Upper lobe of left lung (tissue), 6 donors: Measurements from ENCODE around the gene CUEDC2. TPM values are rescaled to one million over a fixed set of nuclear protein-coding genes. Genes with fewer than 3 reads are reported as not detected.

ENCODE experiments used
- ATAC-seq, 2 donors: fragments of 200-7000 bp; cut with Tn5 transposase; one replicate each; pipeline ENCODE4 v1.9.1; 2022; ENCODE audit warnings: mild to moderate bottlenecking in 2 of 2, moderate library complexity in 2 of 2; ENCODE audit not compliant: low FRiP score in 2 of 2
- DNase-seq, 2 donors: peaks; one replicate each; pipeline ENCODE4 v3.0.0-alpha.2; 2019 to 2020
- H3K27ac ChIP-seq, 4 donors: fragments of 200-600 bp; sonication (generic); one replicate each; pipeline ENCODE4 v1.5.1; 2016 to 2019
- H3K27me3 ChIP-seq, 4 donors: fragments of 200-600 bp; sonication (generic); one replicate each; pipeline ENCODE4 v1.5.1; 2017 to 2019
- H3K36me3 ChIP-seq, 4 donors: fragments of 200-600 bp; sonication (generic); one replicate each; pipeline ENCODE4 v1.5.1; 2016 to 2019
- H3K4me1 ChIP-seq, 4 donors: fragments of 200-600 bp; sonication (generic); one replicate each; pipeline ENCODE4 v1.5.1; 2018 to 2019
- H3K4me3 ChIP-seq, 4 donors: fragments of 200-600 bp; sonication (generic); one replicate each; pipeline ENCODE4 v1.5.1; 2017 to 2019; ENCODE audit warnings: mild to moderate bottlenecking in 2 of 4, moderate library complexity in 1 of 4
- H3K9me3 ChIP-seq, 4 donors: fragments of 200-600 bp; sonication (generic); one replicate each; pipeline ENCODE4 v1.5.1; 2018 to 2019
- CTCF ChIP-seq, 6 experiments: fragments of 450-650 bp in 4 of 6; fragments of 200-600 bp in 2 of 6; sonication (generic) in 2 of 6; IDR thresholded peaks; one replicate each; pipeline ENCODE4 v1.5.1; 2016 to 2019; ENCODE audit warnings: antibody characterized with exemption in 6 of 6
- EP300 ChIP-seq, 4 donors: sonication (generic); formaldehyde crosslinking; IDR thresholded peaks; one replicate each; pipeline ENCODE4 v1.5.1; 2017; ENCODE audit warnings: antibody characterized with exemption in 4 of 4, control low read depth in 2 of 4
- POLR2A ChIP-seq, 4 donors: fragments of 450-650 bp; IDR thresholded peaks; one replicate each; pipeline ENCODE4 v1.5.1; 2016 to 2017; ENCODE audit warnings: antibody characterized with exemption in 4 of 4, mild to moderate bottlenecking in 2 of 4
- POLR2AphosphoS5 ChIP-seq, 2 donors: sonication (generic); formaldehyde crosslinking; IDR thresholded peaks; one replicate each; pipeline ENCODE4 v1.5.1; 2017; ENCODE audit warnings: antibody characterized with exemption in 2 of 2
- WGBS, 2 donors: methylation state at CpG; one replicate each; pipeline ENCODE4 v1.1.5; 2017 to 2018; 5-methylcytosine and 5-hydroxymethylcytosine counted together
- total RNA-seq, 6 donors: library from RNA; depleted of rRNA in 4 of 6; stranded (reverse); fragments of >200 nt in 4 of 6; gene quantifications; one replicate each; pipeline versions ENCODE4 v1.1.0 to v1.2.1, GENCODE V29; 2016 to 2021
- donor health status: DM: no; HTN: no; CAD: no; lungs with moderate emphysema.
- donor health status: DM: no; HTN: yes; CAD: no; lungs with severe emphysema.

The CUEDC2 gene
- total RNA-seq, 6 donors from 2014 or later = 33.1 to 67.1 (median 46.5) TPM

GRCh38 chr10:102450124-102450373 is 17.7 kb upstream of the CUEDC2 start:
- H3K4me1 ChIP-seq = peaks cover 18 to 54% (median 36%) of the 10 kb centered on the region in 4 donors
- TF ChIP-seq EP300 (IDR thresholded peaks at IDR 0.05) = no peak
- TF ChIP-seq POLR2A (IDR thresholded peaks at IDR 0.05) = no peak
- no peak for TF ChIP-seq CTCF (IDR thresholded peaks at IDR 0.05)
- TF ChIP-seq POLR2AphosphoS5 (IDR thresholded peaks at IDR 0.05) = no peak
- peak overlapping the region; percentile 87 to 95 (median 90) for H3K27ac ChIP-seq
- no peak for ATAC-seq
- peak overlapping the region; percentile 76 to 97 (median 94) for H3K4me3 ChIP-seq
- no peaks in the 10 kb centered on the region for H3K9me3 ChIP-seq
- no peaks in the 10 kb centered on the region for H3K27me3 ChIP-seq
- H3K36me3 ChIP-seq = no peaks in the 10 kb centered on the region
- 0 to 1% methylated on average over 11 of the region's 11 CpGs for WGBS, 2 donors
- no peak for DNase-seq

- H3K4me3 ChIP-seq = peak overlapping the region; percentile 76 to 97 (median 94)
- 8% methylated on average over 30 of the region's 30 CpGs for WGBS, 2 donors
- peak overlapping the region; percentile 87 to 95 (median 90) for H3K27ac ChIP-seq
- no peaks in the 10 kb centered on the region for H3K9me3 ChIP-seq
- DNase-seq = peak; percentile 86 to 92
- TF ChIP-seq CTCF (IDR thresholded peaks at IDR 0.05) = no peak
- no peak for TF ChIP-seq POLR2AphosphoS5 (IDR thresholded peaks at IDR 0.05)
- no peak for TF ChIP-seq POLR2A (IDR thresholded peaks at IDR 0.05)
- no peak for TF ChIP-seq EP300 (IDR thresholded peaks at IDR 0.05)
- peaks cover 18 to 50% (median 31%) of the 10 kb centered on the region in 4 donors for H3K4me1 ChIP-seq
- no peaks in the 10 kb centered on the region for H3K36me3 ChIP-seq
- H3K27me3 ChIP-seq = no peaks in the 10 kb centered on the region
- peak; percentile 64 to 86 for ATAC-seq
Measured at GRCh38 chr10:102449321-102450123, 17.1 kb upstream of the CUEDC2 start.

GRCh38 chr10:102444851-102445250 is 12.5 kb upstream of the CUEDC2 start:
- WGBS, 2 donors = 69 to 71% methylated on average over 2 of the region's 2 CpGs
- ATAC-seq (no peak), DNase-seq (no peak)
- Histone ChIP-seq H3K4me1 (peaks cover 4 to 9% (median 5%) of the 10 kb centered on the region in 4 donors), H3K36me3 (no peaks in the 10 kb centered on the region), H3K4me3 (no peak overlapping the region), H3K9me3 (no peaks in the 10 kb centered on the region), H3K27ac (no peak overlapping the region), H3K27me3 (no peaks in the 10 kb centered on the region)
- TF ChIP-seq CTCF (IDR thresholded peaks at IDR 0.05) (no peak), EP300 (IDR thresholded peaks at IDR 0.05) (no peak), POLR2A (IDR thresholded peaks at IDR 0.05) (no peak), POLR2AphosphoS5 (IDR thresholded peaks at IDR 0.05) (no peak)

GRCh38 chr10:102438374-102438773 is 6.0 kb upstream of the CUEDC2 start:
- TF ChIP-seq CTCF (IDR thresholded peaks at IDR 0.05) (no peak), EP300 (IDR thresholded peaks at IDR 0.05) (no peak)
- Histone ChIP-seq H3K27ac (peak overlapping the region in 1 of 4 donors; percentile 23), H3K9me3 (no peaks in the 10 kb centered on the region), H3K36me3 (no peaks in the 10 kb centered on the region), H3K4me3 (peak overlapping the region in 1 of 4 donors; percentile 11), H3K27me3 (no peaks in the 10 kb centered on the region), H3K4me1 (peaks cover 10 to 31% (median 29%) of the 10 kb centered on the region in 4 donors)
- ATAC-seq (no peak), DNase-seq (no peak)
- WGBS, 2 donors = 40 to 69% methylated on average over 1 of the region's 1 CpG

GRCh38 chr10:102437515-102437914 is 5.1 kb upstream of the CUEDC2 start:
- WGBS, 2 donors = 94 to 100% methylated on average over 3 of the region's 3 CpGs
- Histone ChIP-seq H3K9me3 (no peaks in the 10 kb centered on the region), H3K4me1 (peaks cover 13 to 38% (median 35%) of the 10 kb centered on the region in 4 donors), H3K4me3 (peak overlapping the region in 1 of 4 donors; percentile 51), H3K27me3 (no peaks in the 10 kb centered on the region), H3K27ac (no peak overlapping the region), H3K36me3 (no peaks in the 10 kb centered on the region)
- ATAC-seq (no peak), DNase-seq (no peak)
- TF ChIP-seq POLR2AphosphoS5 (IDR thresholded peaks at IDR 0.05) (no peak), POLR2A (IDR thresholded peaks at IDR 0.05) (no peak), CTCF (IDR thresholded peaks at IDR 0.05) (no peak), EP300 (IDR thresholded peaks at IDR 0.05) (no peak)
